ENCODE measurements around the gene HNRNPH3.

The HNRNPH3 gene

DNA sequence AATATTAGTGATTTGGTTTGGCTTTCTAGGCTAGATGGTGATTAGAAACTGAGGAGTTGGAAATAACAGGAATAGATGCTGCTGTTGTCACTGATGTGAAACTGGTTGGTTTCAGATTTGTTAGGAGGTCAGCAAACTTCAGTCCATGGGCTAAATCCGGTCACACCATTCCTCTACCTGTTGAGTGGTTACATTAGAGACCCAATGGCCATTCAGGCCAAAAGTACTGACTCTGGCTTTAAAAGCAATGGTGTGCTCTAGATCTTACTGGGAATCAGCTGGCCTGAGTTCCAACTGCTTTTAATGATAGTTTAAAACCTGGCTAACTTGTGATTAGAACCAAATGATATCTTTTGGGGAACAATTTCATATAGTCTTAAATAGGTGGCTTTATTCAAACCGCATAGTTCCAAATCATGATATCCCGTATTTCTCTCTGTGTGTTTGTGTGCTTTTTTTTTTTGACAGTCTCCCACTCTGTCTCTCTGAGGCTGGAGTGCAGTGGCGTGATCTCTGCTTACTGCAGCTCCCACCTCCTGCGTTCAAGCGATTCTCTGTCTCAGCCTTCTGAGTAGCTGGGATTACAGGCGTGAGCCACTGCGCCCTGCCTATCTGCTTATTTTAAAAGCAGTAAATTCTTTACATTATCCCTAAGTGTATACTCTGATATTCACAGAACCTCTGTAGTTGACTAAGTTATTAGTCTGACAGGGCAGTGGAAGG lies 8.7 kb downstream of the HNRNPH3 start:
- Mint-ChIP-seq H3K4me3 (no peak overlapping the region), H3K9me3 (no peaks in the 10 kb centered on the region), H3K4me1 (peaks cover 21 to 28% of the 10 kb centered on the region in 2 donors), H3K27ac (no peak overlapping the region), H3K36me3 (peaks cover 40 to 68% of the 10 kb centered on the region in 2 donors), H3K27me3 (no peaks in the 10 kb centered on the region)
- DNase-seq, result no peak
- no peak for ATAC-seq (replicated peaks)

DNA sequence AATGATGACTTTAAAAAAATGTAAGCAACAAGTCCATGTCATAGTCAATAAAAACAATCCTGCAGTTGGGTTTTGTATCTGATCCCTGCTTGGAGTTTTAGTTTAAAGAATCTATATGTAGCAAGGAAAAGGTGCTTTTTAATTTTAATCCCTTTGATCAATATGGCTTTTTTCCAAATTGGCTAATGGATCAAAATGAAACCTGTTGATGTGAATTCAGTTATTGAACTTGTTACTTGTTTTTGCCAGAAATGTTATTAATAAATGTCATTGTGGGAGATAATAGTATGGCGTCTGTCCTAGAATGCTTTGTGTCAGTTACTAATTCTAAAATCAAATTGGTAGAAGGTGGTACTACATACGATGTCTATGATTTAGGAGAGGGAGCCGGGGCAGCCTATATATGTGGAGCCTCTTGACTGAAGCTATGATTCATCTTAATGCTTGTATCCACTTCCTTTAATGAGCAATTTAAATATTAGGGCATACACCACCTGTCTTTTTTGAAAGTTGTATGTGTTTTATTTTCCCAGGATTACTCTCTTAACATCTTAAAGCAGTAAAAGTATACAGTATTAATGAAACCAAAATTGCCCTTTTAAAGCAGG lies 11.1 kb downstream of the HNRNPH3 start:
- Mint-ChIP-seq H3K27ac (no peak overlapping the region), H3K4me1 (peaks cover 6 to 7% of the 10 kb centered on the region in 2 donors), H3K36me3 (peaks cover 38 to 64% of the 10 kb centered on the region in 2 donors), H3K9me3 (no peaks in the 10 kb centered on the region), H3K27me3 (no peaks in the 10 kb centered on the region), H3K4me3 (no peak overlapping the region)
- ATAC-seq (replicated peaks) (no peak), DNase-seq (no peak)

DNA sequence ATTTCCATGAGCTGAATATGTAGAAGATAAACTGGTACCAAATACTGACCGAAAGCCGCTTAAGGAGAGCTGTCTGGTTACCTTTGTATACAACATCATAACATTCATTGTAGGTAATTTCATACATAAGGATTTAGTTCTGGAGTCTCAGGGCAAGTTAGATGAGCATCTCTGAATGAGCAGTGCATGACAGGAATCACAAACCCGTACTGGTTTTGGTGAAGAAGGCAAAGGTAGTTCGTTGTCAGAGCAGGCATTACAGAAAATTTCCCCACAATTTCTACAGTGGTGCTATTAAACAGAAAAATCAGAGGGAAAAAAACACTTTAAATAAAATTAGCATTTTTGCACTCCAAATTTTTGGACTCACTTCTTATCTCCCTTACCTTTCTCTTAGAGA lies 13.8 kb downstream of the HNRNPH3 start:
- DNase-seq, result no peak
- no peak for ATAC-seq (replicated peaks)
- no peak overlapping the region for H3K4me3 Mint-ChIP-seq
- peaks cover 30 to 46% of the 10 kb centered on the region in 2 donors for H3K36me3 Mint-ChIP-seq
- H3K27ac Mint-ChIP-seq, result no peak overlapping the region
- peaks cover 4 to 6% of the 10 kb centered on the region in 2 donors for H3K4me1 Mint-ChIP-seq
- no peaks in the 10 kb centered on the region for H3K27me3 Mint-ChIP-seq
- H3K9me3 Mint-ChIP-seq, result no peaks in the 10 kb centered on the region

DNA sequence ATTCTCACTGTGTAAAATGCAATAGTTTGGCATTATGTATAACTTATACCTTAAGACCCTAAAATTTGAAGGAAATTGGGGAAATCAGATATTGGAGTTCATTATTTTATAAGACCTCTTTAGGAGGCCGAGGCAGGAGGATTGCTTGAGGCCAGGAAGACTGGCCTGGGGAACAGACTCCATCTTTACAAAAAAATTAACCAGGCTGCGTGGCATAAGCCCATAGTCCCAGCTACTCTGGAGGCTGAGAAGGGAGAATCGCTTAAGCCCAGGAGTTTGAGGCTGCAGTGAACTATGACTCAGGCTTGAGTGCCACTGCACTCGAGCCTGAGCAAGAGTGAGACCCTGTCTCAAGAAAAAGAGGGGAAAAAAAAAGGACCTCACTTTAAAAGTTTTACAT lies 14.9 kb downstream of the HNRNPH3 start:
- ATAC-seq (replicated peaks), result no peak
- peaks cover under 1 to 6% of the 10 kb centered on the region in 2 donors for H3K4me1 Mint-ChIP-seq
- H3K27ac Mint-ChIP-seq, result peak overlapping the region; percentile 65
- no peak overlapping the region for H3K4me3 Mint-ChIP-seq
- no peak for DNase-seq
- peaks cover 25 to 39% of the 10 kb centered on the region in 2 donors for H3K36me3 Mint-ChIP-seq
- no peaks in the 10 kb centered on the region for H3K27me3 Mint-ChIP-seq
- no peaks in the 10 kb centered on the region for H3K9me3 Mint-ChIP-seq

DNA sequence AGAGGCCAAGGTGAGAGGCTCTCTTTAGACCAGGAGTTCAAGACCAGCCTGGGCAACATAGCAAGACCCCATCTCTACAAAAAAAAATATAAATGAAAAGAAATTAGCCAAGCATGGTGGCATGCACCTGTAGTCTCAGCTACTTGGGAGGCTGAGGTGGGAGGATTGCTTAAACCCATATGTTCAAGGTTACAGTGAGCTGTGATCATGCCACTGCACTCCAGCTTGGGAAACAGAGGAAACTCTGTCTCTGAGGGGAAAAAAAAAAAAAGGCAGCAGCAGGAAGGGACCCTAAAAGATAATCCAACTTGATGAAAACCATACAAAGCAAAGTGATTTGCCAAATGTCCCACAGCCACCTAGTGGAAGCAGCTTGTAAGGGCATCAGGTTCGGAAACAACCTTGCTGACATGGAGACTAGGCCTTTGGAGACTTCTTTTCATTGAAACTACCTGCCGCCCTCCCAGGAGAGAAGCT lies 16.4 kb downstream of the HNRNPH3 start:
- no peaks in the 10 kb centered on the region for H3K27me3 Mint-ChIP-seq
- H3K36me3 Mint-ChIP-seq, result peaks cover 23 to 43% of the 10 kb centered on the region in 2 donors
- H3K4me3 Mint-ChIP-seq, result no peak overlapping the region
- ATAC-seq (replicated peaks), result peak; percentile 62 to 65
- DNase-seq, result no peak
- no peaks in the 10 kb centered on the region for H3K9me3 Mint-ChIP-seq
- H3K4me1 Mint-ChIP-seq, result peaks cover 0 to 6% of the 10 kb centered on the region in 2 donors
- H3K27ac Mint-ChIP-seq, result peak overlapping the region; percentile 31

DNA sequence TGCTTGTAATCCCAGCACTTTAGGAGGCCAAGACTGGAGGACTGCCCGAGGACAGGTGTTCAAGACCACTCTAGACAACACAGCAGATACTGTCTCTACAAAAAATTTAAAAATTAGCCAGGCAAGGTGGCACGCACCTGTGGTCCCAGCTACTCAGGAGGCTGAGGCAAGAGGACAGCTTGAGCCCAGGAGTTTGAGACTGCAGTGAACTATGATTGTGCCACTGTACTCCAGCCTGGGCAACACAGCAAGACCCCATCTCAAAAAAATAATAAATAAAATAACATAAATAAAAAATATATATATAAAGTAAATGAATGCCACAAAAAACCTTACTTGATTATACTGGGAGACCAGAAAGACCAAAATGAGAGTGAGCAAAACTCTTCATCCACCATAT lies 21.7 kb downstream of the HNRNPH3 start:
- Mint-ChIP-seq H3K27me3 (no peaks in the 10 kb centered on the region), H3K4me1 (peaks cover 0 to 3% of the 10 kb centered on the region in 2 donors), H3K9me3 (no peaks in the 10 kb centered on the region), H3K36me3 (peaks cover 18 to 26% of the 10 kb centered on the region in 2 donors), H3K4me3 (no peak overlapping the region), H3K27ac (no peak overlapping the region)
- DNase-seq (no peak), ATAC-seq (replicated peaks) (no peak)

DNA sequence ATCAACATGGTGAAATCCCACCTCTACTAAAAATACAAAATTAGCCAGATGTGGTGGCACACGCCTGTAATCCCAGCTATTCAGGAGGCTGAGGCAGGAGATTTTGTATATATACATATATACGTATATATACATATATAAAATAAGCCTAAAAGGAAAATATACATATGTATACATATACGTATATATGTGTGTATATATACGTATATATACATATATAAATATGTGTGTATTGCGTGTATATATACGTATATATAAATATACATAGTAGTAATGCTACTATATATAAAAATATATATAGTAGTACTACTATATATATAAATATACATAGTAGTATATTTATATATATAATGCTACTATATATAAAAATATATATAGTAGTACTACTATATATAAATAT lies 27.3 kb downstream of the HNRNPH3 start:
- H3K9me3 Mint-ChIP-seq, result no peaks in the 10 kb centered on the region
- no peak overlapping the region for H3K4me3 Mint-ChIP-seq
- H3K4me1 Mint-ChIP-seq, result peaks cover 1 to 9% of the 10 kb centered on the region in 2 donors
- no peak for DNase-seq
- H3K27me3 Mint-ChIP-seq, result no peaks in the 10 kb centered on the region
- H3K27ac Mint-ChIP-seq, result no peak overlapping the region
- ATAC-seq (replicated peaks), result no peak
- H3K36me3 Mint-ChIP-seq, result peaks cover 9 to 11% of the 10 kb centered on the region in 2 donors

DNA sequence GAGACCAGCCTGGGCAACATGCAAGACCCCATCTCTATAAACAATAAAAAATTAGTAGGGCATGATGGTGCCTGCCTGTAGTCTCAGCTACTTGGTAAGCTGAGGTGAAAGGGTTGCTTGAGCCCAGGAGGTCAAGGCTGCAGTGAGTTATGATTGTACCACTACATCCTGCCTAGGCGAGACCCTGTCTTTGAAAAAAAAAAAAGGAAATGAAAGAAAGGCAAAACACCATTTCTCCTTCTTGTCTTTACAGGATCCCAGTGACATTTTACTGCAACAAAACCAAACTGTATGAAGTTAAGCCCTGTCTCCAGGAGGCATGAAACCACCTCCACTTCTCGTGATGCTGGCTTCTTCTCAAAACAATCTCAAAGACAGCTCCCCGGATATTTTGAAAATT lies 30.7 kb downstream of the HNRNPH3 start:
- peak; percentile 76 to 80 for ATAC-seq (replicated peaks)
- no peak overlapping the region for H3K4me3 Mint-ChIP-seq
- H3K4me1 Mint-ChIP-seq, result peaks cover 1 to 9% of the 10 kb centered on the region in 2 donors
- H3K36me3 Mint-ChIP-seq, result peaks cover 5 to 10% of the 10 kb centered on the region in 2 donors
- no peaks in the 10 kb centered on the region for H3K27me3 Mint-ChIP-seq
- no peak overlapping the region for H3K27ac Mint-ChIP-seq
- no peaks in the 10 kb centered on the region for H3K9me3 Mint-ChIP-seq
- DNase-seq, result no peak

DNA sequence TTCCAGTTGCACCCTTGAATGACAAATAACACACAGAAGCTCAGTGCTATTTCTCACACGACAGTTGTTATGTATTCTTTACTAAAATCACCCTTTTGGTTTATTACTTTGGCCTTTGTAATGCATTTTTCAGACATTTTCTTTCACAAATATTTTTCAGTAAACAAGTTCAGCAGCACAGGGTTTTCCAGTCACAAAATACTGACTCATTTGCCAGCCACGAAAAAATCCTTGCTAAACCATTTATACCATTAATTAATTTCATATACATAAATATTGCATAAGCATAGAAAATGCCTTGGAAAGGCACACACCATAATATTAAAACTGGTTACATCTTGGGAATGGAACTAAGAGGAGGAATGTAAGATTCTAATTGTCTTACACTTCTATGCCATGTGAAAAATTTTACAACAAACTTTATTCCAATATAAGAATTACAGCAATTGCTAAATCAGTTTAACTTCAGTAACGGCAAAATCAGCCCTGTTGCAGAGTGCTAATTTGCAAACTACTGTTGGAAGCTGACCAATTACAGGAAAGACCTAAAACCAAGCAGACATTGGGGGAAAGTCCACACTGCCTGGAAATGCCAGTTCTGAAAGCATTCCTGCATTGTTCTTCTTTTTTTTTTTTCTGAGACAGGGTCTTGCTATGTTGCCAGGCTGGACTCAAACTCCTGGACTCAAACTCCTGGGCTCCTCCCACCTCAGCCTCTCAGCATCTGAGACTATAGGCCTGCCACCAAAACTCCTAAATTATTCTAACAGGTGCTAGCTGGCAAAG lies 32.4 kb downstream of the HNRNPH3 start:
- Mint-ChIP-seq H3K9me3 (no peaks in the 10 kb centered on the region), H3K36me3 (peaks cover 5 to 12% of the 10 kb centered on the region in 2 donors), H3K4me1 (peaks cover 1 to 9% of the 10 kb centered on the region in 2 donors), H3K27ac (peak overlapping the region; percentile 39), H3K4me3 (no peak overlapping the region), H3K27me3 (no peaks in the 10 kb centered on the region)
- ATAC-seq (replicated peaks) (no peak), DNase-seq (no peak)

DNA sequence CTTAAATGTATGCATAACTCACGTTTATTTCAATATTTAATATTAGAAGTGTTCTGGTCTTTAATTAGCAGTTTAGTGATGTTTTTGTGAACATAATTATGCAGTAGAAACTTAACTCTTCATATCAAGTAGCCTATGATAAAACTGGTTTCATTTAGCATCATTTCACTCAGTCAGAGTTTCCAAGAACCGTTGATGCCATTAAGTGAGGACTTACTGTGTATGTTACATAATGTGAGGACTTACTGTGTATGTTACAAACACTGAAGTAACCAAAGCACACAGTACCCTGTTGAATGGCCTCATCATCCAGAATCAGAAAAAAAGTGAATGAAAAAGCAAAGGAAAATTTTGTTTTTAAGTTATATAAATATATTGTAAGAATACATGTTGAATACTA lies 33.7 kb downstream of the HNRNPH3 start:
- no peak overlapping the region for H3K4me3 Mint-ChIP-seq
- no peaks in the 10 kb centered on the region for H3K27me3 Mint-ChIP-seq
- H3K36me3 Mint-ChIP-seq, result peaks cover 11 to 19% of the 10 kb centered on the region in 2 donors
- DNase-seq (no peak), ATAC-seq (replicated peaks) (no peak)
- peaks cover 0 to 2% of the 10 kb centered on the region in 2 donors for H3K9me3 Mint-ChIP-seq
- H3K27ac Mint-ChIP-seq, result no peak overlapping the region
- H3K4me1 Mint-ChIP-seq, result peaks cover 1 to 9% of the 10 kb centered on the region in 2 donors

DNA sequence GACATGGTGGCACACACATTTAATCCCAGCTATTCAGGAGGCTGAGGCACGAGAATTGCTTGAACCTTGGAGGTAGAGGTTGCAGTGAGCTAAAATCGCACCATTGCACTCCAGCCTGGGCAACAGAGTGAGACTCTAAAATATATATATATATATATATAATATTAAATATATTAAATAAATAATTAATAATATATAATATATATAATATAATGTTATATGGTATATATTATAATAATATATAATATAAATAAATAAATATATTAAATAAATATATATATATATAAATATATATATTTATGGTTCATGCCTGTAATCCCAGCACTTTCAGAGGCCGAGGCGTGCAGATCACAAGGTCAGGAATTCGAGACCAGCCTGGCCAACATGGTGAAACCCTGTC lies 34.7 kb downstream of the HNRNPH3 start:
- peaks cover 0 to 5% of the 10 kb centered on the region in 2 donors for H3K9me3 Mint-ChIP-seq
- no peaks in the 10 kb centered on the region for H3K27me3 Mint-ChIP-seq
- peaks cover 1 to 9% of the 10 kb centered on the region in 2 donors for H3K4me1 Mint-ChIP-seq
- H3K4me3 Mint-ChIP-seq, result no peak overlapping the region
- DNase-seq (no peak), ATAC-seq (replicated peaks) (no peak)
- H3K36me3 Mint-ChIP-seq, result peaks cover 20 to 27% of the 10 kb centered on the region in 2 donors
- H3K27ac Mint-ChIP-seq, result no peak overlapping the region

DNA sequence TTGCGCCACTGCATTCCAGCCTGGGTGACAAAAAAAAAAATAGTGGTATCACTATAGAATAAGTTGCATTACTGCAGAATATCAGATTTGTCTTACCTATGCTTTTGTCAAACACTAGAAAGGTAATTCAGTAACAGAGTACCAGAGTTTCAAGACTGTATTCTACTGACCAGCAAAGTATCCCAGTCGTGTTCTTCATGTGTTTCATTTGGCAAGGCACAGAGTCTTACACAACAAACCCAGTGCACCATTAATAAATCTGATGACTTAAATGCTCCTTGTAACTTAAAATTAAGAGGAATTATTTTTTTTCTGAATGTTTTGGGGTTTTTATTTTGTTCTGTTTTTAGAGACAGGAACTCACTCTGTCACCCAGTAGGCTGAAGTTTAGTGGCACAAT lies 35.3 kb downstream of the HNRNPH3 start:
- no peak overlapping the region for H3K27ac Mint-ChIP-seq

DNA sequence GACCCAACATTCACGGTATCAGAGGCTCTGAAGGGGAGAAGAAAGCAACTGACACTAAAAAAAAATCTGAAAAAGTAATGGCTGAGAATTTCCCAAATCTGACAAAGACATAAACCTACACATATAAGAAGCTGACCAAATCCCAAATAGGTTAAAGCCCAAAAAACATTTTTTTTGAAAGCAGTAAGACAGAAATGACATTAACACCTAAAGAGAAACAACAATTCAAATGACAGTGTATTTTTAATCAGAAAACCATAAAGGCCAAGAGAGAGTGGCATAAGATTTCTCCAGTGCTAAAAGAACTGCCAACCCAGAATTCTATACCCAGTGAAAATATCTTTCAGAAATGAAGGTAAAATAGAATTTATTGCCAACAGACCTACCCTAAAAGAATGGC lies 39.7 kb downstream of the HNRNPH3 start:
- H3K4me1 Mint-ChIP-seq, result no peaks in the 10 kb centered on the region
- H3K27ac Mint-ChIP-seq, result no peak overlapping the region
- no peaks in the 10 kb centered on the region for H3K27me3 Mint-ChIP-seq
- H3K36me3 Mint-ChIP-seq, result peaks cover 44 to 56% of the 10 kb centered on the region in 2 donors
- peaks cover 4 to 8% of the 10 kb centered on the region in 2 donors for H3K9me3 Mint-ChIP-seq
- no peak overlapping the region for H3K4me3 Mint-ChIP-seq
- ATAC-seq (replicated peaks) (no peak), DNase-seq (no peak)

More for the DNA sequence above, 35.3 kb downstream of the HNRNPH3 start:
- Mint-ChIP-seq H3K4me1 (peaks cover 1 to 9% of the 10 kb centered on the region in 2 donors), H3K4me3 (no peak overlapping the region), H3K36me3 (peaks cover 22 to 29% of the 10 kb centered on the region in 2 donors), H3K9me3 (peaks cover 0 to 5% of the 10 kb centered on the region in 2 donors), H3K27me3 (no peaks in the 10 kb centered on the region)
- no peak for ATAC-seq (replicated peaks)
- no peak for DNase-seq

DNA sequence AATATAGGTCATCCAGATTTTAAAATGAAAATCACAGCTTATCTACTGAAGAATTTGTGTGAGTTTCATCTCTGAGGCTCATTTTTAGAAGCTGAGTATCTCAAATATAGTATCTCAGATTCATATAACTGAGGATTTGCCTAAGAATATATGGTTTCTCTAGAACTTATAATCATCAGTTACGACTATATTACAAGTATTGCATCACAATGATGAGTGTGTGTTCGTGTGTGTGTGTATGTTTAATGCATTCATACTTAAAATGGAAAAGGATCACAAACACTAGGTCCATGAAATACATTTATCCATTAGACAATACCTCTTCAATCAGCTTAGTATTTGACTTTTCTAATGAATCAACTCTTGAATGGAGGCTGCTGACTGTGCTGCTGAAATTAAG lies 53.9 kb downstream of the HNRNPH3 start:
- DNase-seq, result no peak

More for the DNA sequence above, 53.9 kb downstream of the HNRNPH3 start:
- Mint-ChIP-seq H3K36me3 (peaks cover 10 to 23% of the 10 kb centered on the region in 2 donors), H3K9me3 (no peaks in the 10 kb centered on the region), H3K4me3 (no peak overlapping the region), H3K27me3 (no peaks in the 10 kb centered on the region), H3K4me1 (no peaks in the 10 kb centered on the region), H3K27ac (no peak overlapping the region)
- no peak for ATAC-seq (replicated peaks)
